Endothelial cell of umbilical vein (primary cell): Measurements from ENCODE around the gene AGPAT2. TPM values are rescaled to one million over a fixed set of nuclear protein-coding genes. Genes with fewer than 3 reads are reported as not detected.

Source experiments
- BruUV-seq: library from RNA; stranded (reverse); fragments of 400-500 nt; replicated peaks from 2 replicates; lab custom pipeline; 2021; lab: Mats Ljungman, UMichigan
- CTCF ChIA-PET: fragments of 300-600, 350-600 bp; sonication (Branson Sonifier 250); formaldehyde crosslinking; loops from one replicate; lab custom pipeline; 2021; ENCODE audit warnings: antibody characterized with exemption, inconsistent platforms; lab: Charles Lee
- POLR2A ChIA-PET: fragments of 300-600, 350-600 bp; sonication (Branson Sonifier 250); formaldehyde crosslinking; loops from one replicate; lab custom pipeline; 2021; ENCODE audit warnings: antibody characterized with exemption, inconsistent platforms; lab: Charles Lee
- DNase-seq: peaks from one replicate; pipeline ENCODE4 v3.0.0-alpha.2; 2011; ENCODE audit warnings: low read depth, low spot score
- FAIRE-seq: peaks from 2 replicates; lab custom pipeline; 2011; peaks lifted over from hg19 to GRCh38; lab: Jason Lieb, UNC
- H2AFZ ChIP-seq: 2 replicates; pipeline ENCODE4 v1.6.0; 2012; ENCODE audit warnings: low read depth, low read length, control low read depth, inconsistent platforms
- H3K27ac ChIP-seq: 2 replicates; pipeline ENCODE4 v1.5.1; 2011; ENCODE audit warnings: low read depth, mild to moderate bottlenecking, control low read depth, low read length, moderate library complexity; ENCODE audit not compliant: insufficient read depth
- H3K27me3 ChIP-seq, 2 experiments: 2 replicates each; pipeline versions ENCODE4 v1.6.0 to v1.6.1; 2011; ENCODE audit warnings: low read length in 2 of 2, mixed read lengths in 1 of 2; ENCODE audit not compliant: control insufficient read depth in 2 of 2, insufficient read depth in 2 of 2
- H3K36me3 ChIP-seq, 2 experiments: 2 replicates in 1 of 2; 3 replicates in 1 of 2; pipeline ENCODE4 v1.5.1; 2011; ENCODE audit warnings: low read length in 2 of 2, mild to moderate bottlenecking in 1 of 2, moderate library complexity in 1 of 2; ENCODE audit not compliant: control insufficient read depth in 2 of 2, insufficient read depth in 2 of 2; ENCODE audit errors: extremely low read depth in 1 of 2
- H3K4me1 ChIP-seq: 3 replicates; pipeline ENCODE4 v1.5.1; 2011; ENCODE audit warnings: mild to moderate bottlenecking, low read length; ENCODE audit not compliant: control insufficient read depth, insufficient read depth; ENCODE audit errors: extremely low read depth
- H3K4me2 ChIP-seq: 2 replicates; pipeline ENCODE4 v1.6.1; 2011; ENCODE audit warnings: low read length, control low read depth, mixed read lengths; ENCODE audit not compliant: insufficient read depth
- H3K4me3 ChIP-seq, 3 experiments: fragments of 200-600 bp in 1 of 3; sonication (generic), shearing (Covaris generic) in 1 of 3; replicated peaks in 1 of 3; 2 replicates each; pipeline ENCODE4 v1.5.1; 2011 to 2016; ENCODE audit warnings: control low read depth in 3 of 3, low read length in 3 of 3, mild to moderate bottlenecking in 2 of 3, inconsistent platforms in 1 of 3, low read depth in 1 of 3, moderate library complexity in 1 of 3; ENCODE audit not compliant: insufficient read depth in 1 of 3
- H3K79me2 ChIP-seq: 2 replicates; pipeline ENCODE4 v1.6.0; 2012; ENCODE audit warnings: low read length, inconsistent platforms; ENCODE audit not compliant: control insufficient read depth, insufficient read depth
- H3K9ac ChIP-seq: replicated peaks from 2 replicates; pipeline ENCODE3; 2011; ENCODE audit warnings: low read length, control low read depth; ENCODE audit not compliant: insufficient read depth; ENCODE audit errors: extremely low read depth
- H3K9me1 ChIP-seq: replicated peaks from 3 replicates; pipeline ENCODE4 v1.6.0; 2011; ENCODE audit warnings: mild to moderate bottlenecking, low read length; ENCODE audit not compliant: control insufficient read depth, insufficient read depth; ENCODE audit errors: extremely low read depth
- H3K9me3 ChIP-seq: replicated peaks from 2 replicates; pipeline ENCODE4 v1.5.1; 2012; ENCODE audit warnings: low read length, inconsistent platforms; ENCODE audit not compliant: control insufficient read depth, insufficient read depth
- H4K20me1 ChIP-seq: replicated peaks from 2 replicates; pipeline ENCODE3; 2011; ENCODE audit warnings: mild to moderate bottlenecking, low read length; ENCODE audit not compliant: control insufficient read depth, insufficient read depth; ENCODE audit errors: extremely low read depth
- CTCF ChIP-seq, 2 donors: IDR thresholded peaks; 1 replicate in 1 of 2; 2 replicates in 1 of 2; pipeline ENCODE4 v1.5.1; 2011; ENCODE audit warnings: low read length in 2 of 2, mild to moderate bottlenecking in 2 of 2, moderate library complexity in 2 of 2, control low read depth in 1 of 2, inconsistent platforms in 1 of 2, low read depth in 1 of 2; ENCODE audit not compliant: insufficient read depth in 1 of 2; ENCODE audit errors: extremely low read depth in 1 of 2
- EZH2 ChIP-seq: IDR thresholded peaks from 2 replicates; pipeline ENCODE4 v1.6.1; 2012; ENCODE audit warnings: borderline replicate concordance, low read depth, mild to moderate bottlenecking, moderate library complexity, low read length, inconsistent platforms; ENCODE audit not compliant: severe bottlenecking
- FOS ChIP-seq: IDR thresholded peaks from 2 replicates; pipeline ENCODE4 v1.6.1; 2011; ENCODE audit warnings: mild to moderate bottlenecking, low read length, moderate library complexity, borderline replicate concordance; ENCODE audit not compliant: insufficient read depth
- GATA2 ChIP-seq: IDR thresholded peaks from 2 replicates; pipeline ENCODE4 v1.7.0; 2011; ENCODE audit warnings: low read depth, mild to moderate bottlenecking, moderate library complexity, mixed read lengths, low read length; ENCODE audit not compliant: insufficient read length, insufficient read depth
- JUN ChIP-seq: IDR thresholded peaks from 2 replicates; pipeline ENCODE4 v1.6.1; 2011; ENCODE audit warnings: borderline replicate concordance, low read depth; ENCODE audit not compliant: insufficient read length, insufficient read depth
- MAX ChIP-seq: IDR thresholded peaks from 2 replicates; pipeline ENCODE4 v1.6.1; 2011; ENCODE audit not compliant: insufficient read depth, insufficient read length
- MYC ChIP-seq: IDR thresholded peaks from one replicate; pipeline ENCODE4 v1.6.1; 2011; ENCODE audit warnings: mild to moderate bottlenecking, low read depth, low read length
- POLR2A ChIP-seq: IDR thresholded peaks from 2 replicates; pipeline ENCODE4 v1.6.1; 2012; ENCODE audit warnings: low read depth, mild to moderate bottlenecking, control low read depth, low read length
- POLR2AphosphoS5 ChIP-seq: IDR thresholded peaks from 2 replicates; pipeline ENCODE4 v1.6.1; 2012; ENCODE audit warnings: low read depth, mild to moderate bottlenecking, control low read depth, low read length, moderate library complexity; ENCODE audit not compliant: insufficient read depth
- dilution Hi-C: fragments of 300-500 bp; cut with MboI; formaldehyde crosslinking; loops from one replicate; pipeline ENCODE4 v1.15.0; 2019; ENCODE audit warnings: low sequenced_read_pairs; ENCODE audit not compliant: extremely low pct_ligation_motif_present
- intact Hi-C: fragments of 100-400 bp; cut with micrococcal nuclease; formaldehyde crosslinking; loops from one replicate; pipeline ENCODE4 v1.10.0; 2022
- polyA plus RNA-seq, 4 experiments: library from polyadenylated mRNA; depleted of rRNA in 3 of 4; stranded (reverse) in 3 of 4; unstranded in 1 of 4; fragments of >200 nt; gene quantifications; 2 replicates each; pipeline versions ENCODE4 v1.2.1 to v1.2.3, GENCODE V29; 2011 to 2012; ENCODE audit warnings: missing spikeins in 1 of 4
- total RNA-seq: library from RNA; stranded (reverse); gene quantifications from 2 replicates; pipeline ENCODE4 v1.2.3, GENCODE V29; 2021

AGPAT2 gene
- total and polyA plus RNA-seq, 2 donors (not counting 3 experiments of a cell fraction or from before 2014, with no cell fraction given) = 45.5 to 55.3 TPM

GRCh38 chr9:136684799-136685198, 2.5 kb downstream of the AGPAT2 start:
- intact Hi-C loops = no loop called here
- Histone ChIP-seq H3K27me3 (no peaks in the 10 kb centered on the region), H3K4me3 (no peak overlapping the region), H3K9ac (no peak overlapping the region), H4K20me1 (no peaks in the 10 kb centered on the region), H3K79me2 (peaks cover 52% of the 10 kb centered on the region), H3K36me3 (peaks cover 0 to 4% of the 10 kb centered on the region in 2 experiments), H3K9me1 (no peaks in the 10 kb centered on the region), H2AFZ (no peak overlapping the region), H3K4me2 (no peak overlapping the region), H3K4me1 (peaks cover 13% of the 10 kb centered on the region), H3K27ac (no peak overlapping the region), H3K9me3 (no peaks in the 10 kb centered on the region)
- POLR2A ChIA-PET = no interaction called here
- FAIRE-seq = no peak
- TF ChIP-seq JUN = no peak
- dilution Hi-C loops = no loop called here
- DNase-seq = no peak
- no TSS peak for BruUV-seq
- CTCF ChIA-PET = no interaction called here

- Histone ChIP-seq H3K4me3 (no peak overlapping the region), H3K36me3 (peaks cover 0 to 6% of the 10 kb centered on the region in 2 experiments), H3K27ac (no peak overlapping the region), H3K27me3 (no peaks in the 10 kb centered on the region), H3K79me2 (peaks cover 55% of the 10 kb centered on the region), H3K4me1 (peaks cover 13% of the 10 kb centered on the region), H3K9me1 (no peaks in the 10 kb centered on the region), H3K4me2 (no peak overlapping the region), H2AFZ (no peak overlapping the region), H3K9me3 (no peaks in the 10 kb centered on the region), H4K20me1 (no peaks in the 10 kb centered on the region), H3K9ac (no peak overlapping the region)
- intact Hi-C loops (no loop called here), dilution Hi-C loops (no loop called here)
- POLR2A ChIA-PET = no interaction called here
- no peak for FAIRE-seq
- no peak for TF ChIP-seq POLR2A
- TF ChIP-seq MYC = no peak
- TF ChIP-seq GATA2 = no peak
- no peak for TF ChIP-seq EZH2
- TF ChIP-seq POLR2AphosphoS5 = no peak
- TF ChIP-seq JUN = no peak
- TF ChIP-seq FOS = no peak
- TF ChIP-seq CTCF (IDR thresholded peaks at IDR 0.05; ENCODE audit: extremely low read depth in 1 of 2, insufficient read depth in 1 of 2, low read depth in 1 of 2, low read length in 2 of 2) = no peak
- no peak for TF ChIP-seq MAX
- no TSS peak for BruUV-seq
- CTCF ChIA-PET = no interaction called here
- DNase-seq = no peak
Measured at GRCh38 chr9:136684339-136684738, 2.9 kb downstream of the AGPAT2 start.
